Measurements from ENCODE around the gene HBZ.

Gene HBZ

GRCh38 chr16:189604-190186 is 37.3 kb downstream of the HBZ start:
- CTCF ChIA-PET: interaction anchor here (2.6 kb wide), 1 partner anchor 8 kb away, joined by 11 read pairs; no protein-coding TSS in a partner anchor
- POLR2A ChIA-PET: no interaction called here
- no peak for DNase-seq (ENCODE audit: extremely low spot score)
- TF ChIP-seq CTCF (IDR thresholded peaks at IDR 0.05; ENCODE audit: control extremely low read depth, extremely low read depth, low read depth, missing control alignments): no peak

GRCh38 chr16:191831-192230 is 39.4 kb downstream of the HBZ start:
- DNase-seq (ENCODE audit: extremely low spot score): no peak
- no peak for TF ChIP-seq CTCF (IDR thresholded peaks at IDR 0.05; ENCODE audit: control extremely low read depth, extremely low read depth, low read depth, missing control alignments)
- CTCF ChIA-PET: interaction anchor here (1.2 to 2.6 kb wide), 6 partner anchors 10 to 161 kb away, joined by 3 to 11 read pairs (median 6); no protein-coding TSS in a partner anchor
- POLR2A ChIA-PET: no interaction called here

GRCh38 chr16:192686-193085 is 40.2 kb downstream of the HBZ start:
- POLR2A ChIA-PET: no interaction called here
- CTCF ChIA-PET: interaction anchor here (1.1 to 2.6 kb wide), 6 partner anchors 11 to 127 kb away, joined by 3 to 11 read pairs (median 6); no protein-coding TSS in a partner anchor
- TF ChIP-seq CTCF (IDR thresholded peaks at IDR 0.05; ENCODE audit: control extremely low read depth, extremely low read depth, low read depth, missing control alignments): no peak
- no peak for DNase-seq (ENCODE audit: extremely low spot score)

GRCh38 chr16:193441-193840 is 41.0 kb downstream of the HBZ start:
- no peak for DNase-seq (ENCODE audit: extremely low spot score)
- TF ChIP-seq CTCF (IDR thresholded peaks at IDR 0.05; ENCODE audit: control extremely low read depth, extremely low read depth, low read depth, missing control alignments): no peak
- ChIA-PET CTCF (interaction anchor here (1.1 to 2.2 kb wide), 5 partner anchors 12 to 128 kb away, joined by 3 to 7 read pairs (median 4); no protein-coding TSS in a partner anchor), POLR2A (no interaction called here)

GRCh38 chr16:194516-194915 is 42.1 kb downstream of the HBZ start:
- ChIA-PET CTCF (interaction anchor here (1.0 to 1.2 kb wide), 2 partner anchors 93 to 129 kb away, joined by 3 read pairs; no protein-coding TSS in a partner anchor), POLR2A (no interaction called here)
- TF ChIP-seq CTCF (IDR thresholded peaks at IDR 0.05; ENCODE audit: control extremely low read depth, extremely low read depth, low read depth, missing control alignments): no peak
- DNase-seq (ENCODE audit: extremely low spot score): no peak

GRCh38 chr16:200388-200787 is 47.9 kb downstream of the HBZ start:
- no peak for DNase-seq (ENCODE audit: extremely low spot score)
- no peak for TF ChIP-seq CTCF (IDR thresholded peaks at IDR 0.05; ENCODE audit: control extremely low read depth, extremely low read depth, low read depth, missing control alignments)
- ChIA-PET POLR2A (interaction anchor here (1.2 kb wide), 1 partner anchor 34 kb away, joined by 7 read pairs; the partner anchor contains the start of gene FAM234A), CTCF (interaction anchor here (1.3 to 2.0 kb wide), 2 partner anchors 103 to 135 kb away, joined by 4 read pairs; no protein-coding TSS in a partner anchor)

Measured in GM10248 (cell line).